Bone marrow (tissue), 2 donors: ENCODE data around the gene CDC73.
"Not testable (repeated sequence)": the region's sequence is repeated elsewhere in the genome, so short reads cannot be mapped to it uniquely, and the experiment has no call there.

Experiments
- DNase-seq, 2 donors: peaks; one replicate each; lab custom pipeline; 2025; lab: John Stamatoyannopoulos, UW

Gene CDC73

DNA sequence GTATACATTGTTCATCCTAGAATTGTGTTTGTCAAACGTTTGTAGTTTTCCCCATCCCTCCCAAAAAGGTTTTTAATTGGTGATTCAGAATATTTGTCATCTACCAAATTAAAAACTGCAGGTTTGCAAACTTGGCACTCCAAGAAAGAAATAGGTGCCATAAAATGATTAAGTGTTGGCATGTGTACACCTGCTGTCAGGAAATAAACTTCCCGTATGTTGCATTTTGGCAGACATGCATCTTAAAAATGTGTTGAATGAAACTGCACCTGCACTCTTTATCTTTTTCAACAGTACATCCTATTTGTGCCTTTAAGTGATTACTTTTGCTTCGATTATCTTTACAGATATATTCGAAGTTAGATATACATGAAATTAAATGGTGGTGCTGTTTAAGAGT is 57.3 kb downstream of the CDC73 start:
- no peak for DNase-seq

DNA sequence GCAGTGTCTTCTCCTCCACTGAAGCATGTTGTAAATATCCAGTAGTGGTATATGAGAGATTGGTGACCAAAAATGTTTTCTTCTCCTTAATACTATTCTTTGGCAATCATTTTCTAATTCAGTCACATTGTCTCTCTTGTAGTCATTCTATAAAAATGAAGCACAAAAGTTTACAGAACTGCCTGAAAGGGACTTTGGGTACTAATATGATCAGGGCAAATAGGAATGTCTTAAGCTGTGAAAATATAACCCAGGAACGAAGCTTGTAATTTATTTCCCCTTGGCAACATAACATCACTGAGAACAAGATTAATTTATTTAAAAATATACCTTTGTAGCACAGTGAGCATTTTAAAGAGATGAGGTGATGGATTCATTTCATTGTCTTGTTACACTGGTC is 59.7 kb downstream of the CDC73 start:
- DNase-seq, result no peak

DNA sequence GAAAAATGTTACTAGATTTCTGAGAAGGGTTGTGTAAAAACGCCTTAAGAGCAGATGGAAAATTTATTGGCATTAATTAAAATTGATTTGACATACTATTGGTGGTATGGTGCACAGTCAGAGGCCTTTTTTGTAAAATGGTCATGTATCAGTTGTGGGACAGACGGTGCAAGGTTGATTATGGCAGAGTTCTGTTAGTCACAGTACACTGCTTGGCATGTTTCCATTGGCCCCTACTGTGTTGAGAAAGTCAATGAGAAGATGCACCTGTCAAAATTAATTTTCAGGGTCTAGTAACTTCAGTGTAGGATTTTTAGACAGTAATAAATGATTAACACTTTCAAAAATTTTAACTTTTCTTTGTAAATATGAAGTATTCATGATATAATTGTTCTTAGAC is 60.2 kb downstream of the CDC73 start:
- no peak for DNase-seq

- DNase-seq, result peak in 1 of 2 donors; percentile 55
Observed at GRCh38 chr1:193183019-193183627, 61.3 kb downstream of the CDC73 start.

GRCh38 chr1:193184776-193185175 is 62.9 kb downstream of the CDC73 start:
- no peak for DNase-seq

DNA sequence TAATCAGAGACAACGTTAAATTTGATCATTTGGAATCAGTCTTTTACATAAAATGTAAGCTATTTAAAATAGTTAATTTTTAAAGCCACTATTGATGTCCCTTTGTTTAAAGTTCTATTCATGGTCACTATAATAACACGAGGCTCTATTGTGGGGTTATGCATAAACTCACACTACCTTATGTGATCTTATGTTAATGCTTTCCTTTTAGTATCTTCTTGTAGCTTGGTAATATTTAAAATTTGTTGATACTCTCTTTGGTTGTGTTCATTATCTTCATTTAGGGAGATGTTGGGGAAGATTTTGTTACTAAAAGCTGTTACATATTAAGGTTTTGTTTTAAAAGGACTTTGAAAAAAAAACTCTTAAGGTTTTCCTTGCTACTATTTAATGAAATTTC is 63.4 kb downstream of the CDC73 start:
- DNase-seq, result no peak

DNA sequence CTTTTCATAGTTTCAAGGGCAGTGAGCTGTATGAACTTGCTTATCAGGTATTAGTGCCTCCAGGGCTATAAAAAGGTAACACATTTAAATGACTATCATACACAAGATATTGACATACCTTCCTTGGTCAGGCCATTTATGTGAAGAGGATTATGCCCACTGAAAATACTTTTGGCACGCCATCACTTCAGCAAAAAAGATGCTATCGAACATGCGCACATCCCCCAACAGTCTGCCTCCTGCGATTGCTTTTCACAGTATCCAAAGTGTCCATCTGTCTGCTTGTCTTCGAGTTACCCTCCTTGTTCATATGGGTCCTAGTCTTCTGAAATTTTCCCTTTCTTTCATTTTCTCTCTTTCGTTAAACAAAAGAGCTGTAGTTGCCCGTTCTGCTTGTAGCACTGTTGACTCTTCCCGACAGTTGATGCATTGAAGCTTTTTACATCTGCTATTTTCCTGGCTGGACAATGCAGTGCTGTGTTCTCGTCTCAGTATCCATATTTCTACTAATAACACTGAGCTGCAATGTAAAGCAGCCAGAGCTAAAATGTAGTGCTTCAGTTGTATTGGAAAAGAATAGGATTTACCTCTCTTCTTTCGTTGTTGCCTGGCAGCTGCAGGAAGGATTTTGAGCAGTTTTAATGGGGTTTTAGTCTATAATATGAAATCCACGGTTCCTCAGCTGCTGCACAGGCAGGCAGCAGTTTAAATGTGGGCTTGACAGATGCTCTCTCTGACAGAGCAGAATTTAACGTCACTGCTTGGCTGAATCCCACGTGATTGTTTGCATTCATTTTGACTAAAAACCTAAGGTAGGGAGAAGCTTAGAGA is 64.3 kb downstream of the CDC73 start, which contains the start of gene B3GALT2:
Gene B3GALT2, minus strand, starts transcription at position 713 of the 831 bp plus-strand sequence. CDS start 5,051 bp downstream, outside the sequence.
- no peak for DNase-seq

DNA sequence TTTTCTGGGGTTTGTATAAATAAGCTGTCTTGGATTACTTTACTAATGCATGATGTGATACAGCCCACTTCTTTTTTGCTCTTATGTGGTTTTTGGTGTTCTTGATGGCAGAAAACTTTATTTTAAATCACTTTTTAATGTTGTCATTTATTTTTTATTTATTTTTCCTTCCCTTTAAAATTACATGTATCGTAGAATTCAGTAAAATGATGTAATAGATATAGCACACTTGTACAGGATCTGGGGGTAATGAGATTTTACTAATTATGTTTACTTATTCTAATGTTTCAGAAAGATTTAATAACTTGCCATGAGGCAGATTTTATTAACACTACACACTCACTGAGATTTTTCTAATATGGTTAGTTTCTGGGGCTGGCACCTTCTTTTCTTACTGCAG is 65.3 kb downstream of the CDC73 start:
- no peak for DNase-seq

GRCh38 chr1:193188915-193189314 is 67.1 kb downstream of the CDC73 start:
- DNase-seq, result not testable (repeated sequence)

GRCh38 chr1:193189442-193190095 is 67.7 kb downstream of the CDC73 start:
- no peak for DNase-seq

DNA sequence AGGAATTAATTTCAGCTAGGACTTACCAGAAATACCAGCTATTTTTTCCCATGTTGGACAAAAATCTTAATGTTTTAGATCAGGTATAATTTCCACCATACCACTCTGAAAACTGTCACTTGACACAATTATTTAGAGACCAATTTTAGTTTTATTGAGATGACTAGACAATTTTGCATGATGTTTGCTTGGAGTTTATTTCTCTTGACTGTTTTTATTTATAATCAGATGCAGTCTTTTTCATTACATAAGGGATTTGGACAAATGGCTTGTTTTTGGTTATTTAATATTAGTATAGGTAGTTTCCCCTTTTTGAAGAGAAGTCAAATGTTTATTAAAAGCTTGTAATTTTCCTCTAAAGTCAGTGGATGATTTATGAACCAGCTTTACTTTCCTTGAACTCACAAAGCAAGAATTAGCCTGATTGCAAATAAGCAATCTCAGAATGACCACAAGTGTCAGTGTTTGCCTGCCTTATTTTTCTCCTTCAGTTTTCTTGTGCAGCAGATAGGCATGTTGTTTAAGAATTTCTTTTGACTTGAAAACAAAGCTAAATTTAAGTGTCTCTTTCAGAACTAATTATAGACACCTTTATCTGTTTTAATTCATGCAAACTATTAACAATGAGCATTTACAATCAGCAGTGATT is 68.4 kb downstream of the CDC73 start:
- no peak for DNase-seq

DNA sequence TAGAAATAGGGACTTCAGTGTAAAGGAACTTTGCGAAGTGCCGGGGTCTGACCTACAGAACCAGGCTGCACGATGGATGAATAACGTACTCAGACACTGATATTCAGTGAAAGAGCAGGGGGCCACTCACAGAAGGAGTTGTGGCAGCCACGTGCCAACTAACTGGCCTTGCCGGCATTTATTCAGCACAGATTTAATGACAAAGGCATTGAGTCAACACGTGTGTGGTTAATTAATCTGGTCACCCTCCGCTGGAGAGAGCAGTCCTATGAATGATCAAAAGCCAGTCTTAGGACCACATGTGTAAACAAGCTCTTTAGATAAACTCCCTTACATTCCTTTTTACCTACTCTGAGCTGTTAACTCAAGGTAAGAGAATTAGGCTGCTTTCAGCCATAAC is 70.8 kb downstream of the CDC73 start:
- no peak for DNase-seq

DNA sequence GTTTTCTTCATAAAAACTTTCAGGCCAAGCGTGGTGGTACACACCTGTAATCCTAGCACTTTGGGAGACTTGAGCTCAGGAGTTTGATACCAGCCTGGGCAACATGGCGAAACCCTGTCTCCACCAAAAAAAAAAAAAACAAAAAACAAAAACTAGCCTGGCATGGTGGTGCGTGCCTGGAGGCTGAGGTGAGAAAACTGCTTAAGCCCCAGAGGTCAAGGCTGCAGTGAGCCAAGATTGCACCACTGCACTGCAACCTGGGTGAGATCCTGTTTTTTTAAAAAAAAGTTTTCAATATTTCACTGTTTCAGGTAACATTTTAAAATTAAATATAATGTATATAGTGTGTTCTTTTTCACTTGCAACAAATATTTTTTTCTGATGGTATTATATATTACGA is 78.1 kb downstream of the CDC73 start:
- no peak for DNase-seq

DNA sequence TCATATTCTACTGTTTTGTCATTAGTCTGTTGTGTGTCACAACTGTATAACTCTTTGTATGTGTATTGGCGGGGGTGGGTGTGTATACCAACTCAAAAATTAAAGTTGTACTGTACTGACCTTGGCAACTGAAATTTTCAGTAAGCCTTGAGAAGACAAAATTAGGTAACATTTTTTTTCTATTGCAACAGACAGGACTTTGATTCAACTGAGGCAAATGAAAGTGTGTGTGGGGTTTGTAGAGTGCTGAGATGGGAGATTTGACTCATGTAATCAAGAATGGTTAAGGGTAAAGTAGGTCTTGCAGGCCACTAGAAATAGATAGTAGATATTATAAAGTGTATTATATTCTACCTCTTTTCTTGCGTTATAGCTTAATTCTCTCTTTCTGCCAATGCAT is 79.2 kb downstream of the CDC73 start:
- no peak for DNase-seq

GRCh38 chr1:193210996-193211395 is 89.2 kb downstream of the CDC73 start:
- no peak for DNase-seq

DNA sequence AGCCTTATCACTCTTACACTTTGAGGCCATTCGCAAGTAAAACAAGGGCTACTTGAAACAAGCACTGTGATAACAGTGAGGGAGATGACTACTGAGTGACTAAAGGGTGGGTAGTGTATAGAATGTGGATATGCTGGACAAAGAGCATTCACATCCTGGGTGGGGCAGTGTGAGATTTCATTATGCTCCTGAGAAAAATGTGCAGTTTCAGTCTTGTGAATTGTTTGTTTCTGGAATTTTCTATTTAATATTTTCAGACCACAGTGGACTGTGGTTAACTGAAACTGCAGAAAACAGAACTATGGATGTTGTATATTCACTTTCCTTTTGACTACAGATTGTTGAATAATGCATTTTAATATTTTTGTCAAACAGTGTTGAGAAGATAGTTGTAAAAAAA is 89.7 kb downstream of the CDC73 start:
- no peak for DNase-seq

DNA sequence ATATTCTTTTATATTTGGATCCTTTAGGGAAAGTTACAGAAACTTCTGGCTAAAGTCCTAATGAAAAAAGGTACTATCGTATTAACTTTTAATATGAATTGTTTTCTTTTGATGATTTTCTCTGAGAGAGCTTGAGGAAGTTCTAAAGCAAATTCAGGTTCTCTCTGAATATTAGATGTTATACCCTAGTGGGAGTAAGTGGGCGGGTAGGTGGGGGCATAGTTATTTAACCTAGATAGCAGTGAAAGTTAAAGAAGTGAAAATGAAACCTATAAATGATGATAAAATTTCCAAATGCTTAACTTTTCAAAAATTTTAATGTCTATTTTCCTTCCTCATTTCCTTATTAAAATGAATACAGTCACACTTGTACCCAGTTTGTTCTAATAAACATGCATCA is 90.8 kb downstream of the CDC73 start:
- DNase-seq, result no peak

GRCh38 chr1:193213998-193214397 is 92.2 kb downstream of the CDC73 start:
- no peak for DNase-seq

DNA sequence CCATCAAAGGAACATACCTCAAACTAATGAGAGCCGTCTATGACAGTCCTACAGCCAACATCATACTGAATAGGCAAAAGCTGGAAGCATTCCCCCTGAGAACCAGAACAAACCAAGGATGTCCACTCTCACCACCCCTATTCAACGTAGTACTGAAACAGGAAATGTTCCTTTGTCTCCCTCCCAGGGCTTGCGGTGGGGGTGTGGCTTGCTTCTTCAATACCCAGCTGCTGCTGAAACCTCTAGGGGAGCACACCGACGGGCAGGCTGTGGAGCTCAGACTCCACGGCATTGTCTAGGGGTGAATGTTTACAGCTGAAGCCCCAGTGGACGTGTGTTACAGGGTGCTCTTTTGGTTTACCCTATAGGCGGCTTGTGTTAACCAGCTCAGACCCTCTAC is 95.1 kb downstream of the CDC73 start:
- DNase-seq, result no peak

DNA sequence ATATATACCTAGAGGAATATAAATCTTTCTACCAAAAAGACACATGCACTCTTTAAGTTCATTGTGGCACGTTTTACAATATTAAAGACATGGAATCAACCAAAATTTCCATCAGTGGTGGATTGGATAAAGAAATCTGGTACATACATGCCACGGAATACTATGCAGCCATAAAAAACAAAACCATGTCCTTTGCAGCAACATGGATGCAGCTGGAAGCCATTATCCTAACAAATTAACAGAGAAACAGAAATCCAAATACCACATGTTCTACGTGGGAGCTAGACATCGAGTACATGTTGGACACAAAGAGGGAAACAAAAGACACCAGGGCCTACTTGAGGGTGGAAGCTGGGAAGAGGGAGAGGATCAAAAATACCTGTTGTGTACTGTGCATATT is 97.6 kb downstream of the CDC73 start:
- DNase-seq, result no peak

GRCh38 chr1:193221651-193222050 is 99.8 kb downstream of the CDC73 start:
- no peak for DNase-seq

DNA sequence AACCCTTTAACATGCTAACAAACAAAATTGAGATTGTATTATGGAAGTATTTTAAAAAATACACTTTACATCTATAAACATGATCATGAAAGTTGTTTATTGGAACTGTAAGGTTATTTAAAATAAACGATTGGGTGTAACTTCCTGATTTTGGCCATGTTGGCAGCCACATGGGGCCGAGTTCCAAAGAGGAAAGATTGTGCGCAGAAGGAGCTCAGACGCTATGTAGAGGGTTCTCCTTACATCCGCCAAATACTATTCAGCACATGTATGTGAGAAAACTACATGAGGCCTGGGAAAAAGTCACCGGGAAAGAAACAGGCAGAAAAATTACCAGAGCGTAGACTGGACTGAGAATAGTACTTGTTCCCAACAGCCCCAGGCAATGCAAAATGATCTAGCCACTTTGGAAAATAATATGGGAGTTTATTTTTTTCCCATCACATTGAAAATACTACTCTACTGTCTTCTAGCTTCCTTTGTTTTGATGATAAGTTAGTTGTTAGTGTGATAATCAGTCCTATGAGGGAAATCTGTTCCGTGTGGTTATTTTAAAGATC is 100.3 kb downstream of the CDC73 start:
- DNase-seq, result no peak
